ENCODE results near the gene CHIA.
"Not testable (repeated sequence)": the region's sequence is repeated elsewhere in the genome, so short reads cannot be mapped to it uniquely, and the experiment has no call there.

The CHIA gene

GRCh38 chr1:111286912-111287311 is 3.7 kb upstream of the CHIA start:
- no peak for DNase-seq

- DNase-seq, result no peak
These were observed 1.3 kb upstream of the CHIA start for GRCh38 chr1:111289371-111289770.

GRCh38 chr1:111290104-111290503 is 547 bp upstream of the CHIA start:
- no peak for DNase-seq

- no peak for DNase-seq
These were observed 3.7 kb downstream of the CHIA start for GRCh38 chr1:111294390-111294789.

GRCh38 chr1:111302374-111302773 is 11.7 kb downstream of the CHIA start:
- DNase-seq, result no peak

GRCh38 chr1:111309690-111310089 is 19.0 kb downstream of the CHIA start:
- no peak for DNase-seq

- DNase-seq, result no peak
These were observed 27.9 kb downstream of the CHIA start for GRCh38 chr1:111318523-111318922.

- no peak for DNase-seq
These were observed 29.6 kb downstream of the CHIA start for GRCh38 chr1:111320066-111320879.

- no peak for DNase-seq
These were observed 32.6 kb downstream of the CHIA start for GRCh38 chr1:111323231-111323630.

GRCh38 chr1:111332190-111332589 is 41.5 kb downstream of the CHIA start:
- DNase-seq, result no peak

GRCh38 chr1:111334169-111334568 is 43.5 kb downstream of the CHIA start:
- peak; percentile 5 for DNase-seq

- DNase-seq, result not testable (repeated sequence)
These were observed 44.7 kb downstream of the CHIA start for GRCh38 chr1:111335214-111335877.

GRCh38 chr1:111338849-111339248 is 48.2 kb downstream of the CHIA start:
- DNase-seq, result not testable (repeated sequence)

- peak; percentile 93 for DNase-seq
These were observed 55.6 kb downstream of the CHIA start for GRCh38 chr1:111346089-111346885.

- DNase-seq, result no peak
These were observed 56.4 kb downstream of the CHIA start for GRCh38 chr1:111347026-111347425.

GRCh38 chr1:111351700-111352099 is 61.0 kb downstream of the CHIA start:
- no peak for DNase-seq

GRCh38 chr1:111354584-111354983 is 63.9 kb downstream of the CHIA start:
- no peak for DNase-seq

- DNase-seq, result no peak
These were observed 68.3 kb downstream of the CHIA start for GRCh38 chr1:111358964-111359363.

GRCh38 chr1:111359376-111359775 is 68.7 kb downstream of the CHIA start:
- no peak for DNase-seq

GRCh38 chr1:111360257-111360656 is 69.6 kb downstream of the CHIA start:
- DNase-seq, result not testable (repeated sequence)

GRCh38 chr1:111361761-111362160 is 71.1 kb downstream of the CHIA start:
- no peak for DNase-seq

GRCh38 chr1:111364690-111365089 is 74.0 kb downstream of the CHIA start:
- no peak for DNase-seq

GRCh38 chr1:111366256-111366655 is 75.6 kb downstream of the CHIA start:
- no peak for DNase-seq

GRCh38 chr1:111369177-111369576 is 78.5 kb downstream of the CHIA start:
- no peak for DNase-seq

All from NCI-H2171 (cell line).